Keratinocyte (primary cell): Measurements from ENCODE around the gene PLA2G4F. TPM values are rescaled to one million over a fixed set of nuclear protein-coding genes. Genes with fewer than 3 reads are reported as not detected.

ENCODE experiments used
- DNase-seq: peaks from one replicate; pipeline ENCODE4 v3.0.0-alpha.2; 2011; ENCODE audit warnings: low read depth, missing footprints, low spot score
- FAIRE-seq: peaks from 2 replicates; lab custom pipeline; 2011; peaks lifted over from hg19 to GRCh38; lab: Jason Lieb, UNC
- H2AFZ ChIP-seq: 2 replicates; pipeline ENCODE4 v1.6.0; 2012; ENCODE audit warnings: low read length, control low read depth, inconsistent platforms; ENCODE audit not compliant: control insufficient read depth
- H3K27ac ChIP-seq: 2 replicates; pipeline ENCODE4 v1.5.1; 2011; ENCODE audit warnings: low read length; ENCODE audit not compliant: control insufficient read depth, insufficient read depth
- H3K27me3 ChIP-seq: 3 replicates; pipeline ENCODE4 v1.6.0; 2011; ENCODE audit warnings: low read length; ENCODE audit not compliant: control insufficient read depth, insufficient read depth; ENCODE audit errors: extremely low read depth
- H3K36me3 ChIP-seq, 2 experiments: 2 replicates in 1 of 2; 3 replicates in 1 of 2; pipeline ENCODE4 v1.5.1; 2011; ENCODE audit warnings: low read length in 2 of 2, mild to moderate bottlenecking in 1 of 2; ENCODE audit not compliant: control insufficient read depth in 2 of 2, insufficient read depth in 2 of 2; ENCODE audit errors: extremely low read depth in 1 of 2
- H3K4me1 ChIP-seq: 3 replicates; pipeline ENCODE4 v1.5.1; 2011; ENCODE audit warnings: low read length; ENCODE audit not compliant: control insufficient read depth, insufficient read depth; ENCODE audit errors: extremely low read depth
- H3K4me2 ChIP-seq: 3 replicates; pipeline ENCODE4 v1.6.0; 2011; ENCODE audit warnings: low read depth, low read length; ENCODE audit not compliant: control insufficient read depth, insufficient read depth; ENCODE audit errors: extremely low read depth
- H3K4me3 ChIP-seq, 3 experiments: fragments of 200-600 bp in 1 of 3; sonication (generic) in 1 of 3; 2 replicates in 2 of 3; 3 replicates in 1 of 3; pipeline ENCODE4 v1.5.1; 2011 to 2016; ENCODE audit warnings: low read length in 3 of 3, mild to moderate bottlenecking in 3 of 3, control low read depth in 2 of 3, inconsistent platforms in 1 of 3, low read depth in 1 of 3, mixed read lengths in 1 of 3, mixed run types in 1 of 3, moderate library complexity in 1 of 3; ENCODE audit not compliant: control insufficient read depth in 2 of 3, insufficient read depth in 2 of 3; ENCODE audit errors: extremely low read depth in 1 of 3
- H3K79me2 ChIP-seq: 2 replicates; pipeline ENCODE4 v1.6.0; 2012; ENCODE audit warnings: low read length; ENCODE audit not compliant: control insufficient read depth, insufficient read depth
- H3K9ac ChIP-seq: 3 replicates; pipeline ENCODE4 v1.6.0; 2011; ENCODE audit warnings: low read length; ENCODE audit not compliant: control insufficient read depth, insufficient read depth; ENCODE audit errors: extremely low read depth
- H3K9me1 ChIP-seq: 3 replicates; pipeline ENCODE4 v1.6.0; 2011; ENCODE audit warnings: low read length; ENCODE audit not compliant: control insufficient read depth, insufficient read depth; ENCODE audit errors: extremely low read depth
- H3K9me3 ChIP-seq: 2 replicates; pipeline ENCODE4 v1.5.1; 2012; ENCODE audit warnings: low read depth, low read length; ENCODE audit not compliant: control insufficient read depth
- H4K20me1 ChIP-seq: 3 replicates; pipeline ENCODE4 v1.6.0; 2011; ENCODE audit warnings: low read length; ENCODE audit not compliant: control insufficient read depth, insufficient read depth; ENCODE audit errors: extremely low read depth
- EZH2 ChIP-seq: IDR thresholded peaks from one replicate; pipeline ENCODE4 v1.6.1; 2012; ENCODE audit warnings: inconsistent platforms, mild to moderate bottlenecking, low read length, moderate library complexity
- dilution Hi-C: fragments of 300-500 bp; cut with MboI; formaldehyde crosslinking; loops from one replicate; pipeline ENCODE4 v1.7.0; 2020; ENCODE audit warnings: low sequenced_read_pairs; ENCODE audit not compliant: extremely low pct_ligation_motif_present
- polyA plus RNA-seq, 5 experiments: library from polyadenylated mRNA; depleted of rRNA in 3 of 5; stranded (reverse) in 3 of 5; stranded (forward) in 1 of 5; unstranded in 1 of 5; fragments of >200 nt; gene quantifications; 1 replicate in 1 of 5; 2 replicates in 3 of 5; 3 replicates in 1 of 5; pipeline versions ENCODE4 v1.2.1 to v1.2.3, GENCODE V29; 2011 to 2012; ENCODE audit warnings: missing spikeins in 2 of 5, low read depth in 1 of 5, low replicate concordance in 1 of 5
- TF ChIP-seq, protein P1 (sequence below), 3 experiments: IDR thresholded peaks in 1 of 3; conservative IDR thresholded peaks in 1 of 3; optimal IDR thresholded peaks in 1 of 3; 2 replicates in 2 of 3; 3 replicates in 1 of 3; pipeline versions ENCODE3 to v1.5.1; 2011; ENCODE audit warnings: low read length in 3 of 3, mild to moderate bottlenecking in 3 of 3, moderate library complexity in 2 of 3, control low read depth in 1 of 3, inconsistent platforms in 1 of 3; ENCODE audit not compliant: insufficient read depth in 2 of 3; ENCODE audit errors: extremely low read depth in 1 of 3

Gene PLA2G4F
- polyA plus RNA-seq, 1 donor (not counting 4 experiments of a cell fraction or from before 2014, with no cell fraction given): 4.4 TPM

DNA sequence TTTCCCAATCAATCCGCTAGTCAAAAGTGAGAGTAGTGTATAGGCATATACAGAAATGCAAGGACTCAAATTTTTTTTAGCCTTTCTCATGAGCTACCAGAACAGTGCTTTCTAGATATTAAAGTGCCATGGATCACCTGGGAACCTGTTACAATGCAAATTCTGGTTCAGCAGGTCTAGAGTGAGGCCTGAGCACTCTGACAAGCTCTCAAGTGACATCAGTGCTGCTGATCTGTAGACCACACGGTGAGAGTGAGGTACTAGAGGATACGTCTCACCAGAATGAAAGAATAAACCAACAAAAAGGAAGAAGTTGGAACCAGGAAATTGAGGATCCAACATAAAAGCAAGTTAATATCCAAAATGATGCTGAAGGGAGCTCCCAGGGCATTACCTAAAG is 46.1 kb downstream of the PLA2G4F start:
- no peak for FAIRE-seq
- Histone ChIP-seq H3K9me3 (no peaks in the 10 kb centered on the region), H3K9me1 (no peaks in the 10 kb centered on the region), H3K9ac (no peak overlapping the region), H2AFZ (no peak overlapping the region), H3K4me1 (peaks cover 6% of the 10 kb centered on the region), H4K20me1 (no peaks in the 10 kb centered on the region), H3K79me2 (no peaks in the 10 kb centered on the region), H3K36me3 (no peaks in the 10 kb centered on the region), H3K4me2 (no peak overlapping the region), H3K4me3 (no peak overlapping the region), H3K27me3 (no peaks in the 10 kb centered on the region), H3K27ac (no peak overlapping the region)
- DNase-seq: no peak
- TF ChIP-seq EZH2: no peak
- TF ChIP-seq, protein P1, sequence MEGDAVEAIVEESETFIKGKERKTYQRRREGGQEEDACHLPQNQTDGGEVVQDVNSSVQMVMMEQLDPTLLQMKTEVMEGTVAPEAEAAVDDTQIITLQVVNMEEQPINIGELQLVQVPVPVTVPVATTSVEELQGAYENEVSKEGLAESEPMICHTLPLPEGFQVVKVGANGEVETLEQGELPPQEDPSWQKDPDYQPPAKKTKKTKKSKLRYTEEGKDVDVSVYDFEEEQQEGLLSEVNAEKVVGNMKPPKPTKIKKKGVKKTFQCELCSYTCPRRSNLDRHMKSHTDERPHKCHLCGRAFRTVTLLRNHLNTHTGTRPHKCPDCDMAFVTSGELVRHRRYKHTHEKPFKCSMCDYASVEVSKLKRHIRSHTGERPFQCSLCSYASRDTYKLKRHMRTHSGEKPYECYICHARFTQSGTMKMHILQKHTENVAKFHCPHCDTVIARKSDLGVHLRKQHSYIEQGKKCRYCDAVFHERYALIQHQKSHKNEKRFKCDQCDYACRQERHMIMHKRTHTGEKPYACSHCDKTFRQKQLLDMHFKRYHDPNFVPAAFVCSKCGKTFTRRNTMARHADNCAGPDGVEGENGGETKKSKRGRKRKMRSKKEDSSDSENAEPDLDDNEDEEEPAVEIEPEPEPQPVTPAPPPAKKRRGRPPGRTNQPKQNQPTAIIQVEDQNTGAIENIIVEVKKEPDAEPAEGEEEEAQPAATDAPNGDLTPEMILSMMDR (optimal IDR thresholded peaks at IDR 0.05 in 1 of 3, IDR thresholded peaks at IDR 0.05 in 1 of 3, conservative IDR thresholded peaks at IDR 0.05 in 1 of 3; ENCODE audit: extremely low read depth in 1 of 3, insufficient read depth in 2 of 3, low read length in 3 of 3): no peak
- dilution Hi-C loops: no loop called here

DNA sequence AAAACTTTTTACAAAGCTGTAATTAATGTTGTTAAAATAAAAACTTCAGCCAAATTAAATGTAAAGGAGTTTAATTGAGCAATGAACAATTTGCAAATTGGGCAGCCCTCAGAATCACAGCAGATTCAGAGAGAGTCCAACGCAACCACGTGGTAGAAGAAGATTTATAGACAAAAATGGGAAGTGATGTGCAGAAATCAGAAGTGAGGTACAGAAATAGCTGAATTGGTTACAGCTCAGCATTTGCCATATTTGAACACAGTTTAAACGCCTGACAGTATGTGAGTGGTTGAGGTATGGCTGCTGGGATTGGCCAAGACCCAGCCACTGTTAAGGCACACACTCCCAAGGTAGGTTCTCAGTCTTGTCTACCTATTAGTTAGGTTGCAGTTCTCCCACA is 47.6 kb downstream of the PLA2G4F start:
- Histone ChIP-seq H3K9ac (no peak overlapping the region), H3K9me3 (no peaks in the 10 kb centered on the region), H3K36me3 (no peaks in the 10 kb centered on the region), H3K9me1 (no peaks in the 10 kb centered on the region), H4K20me1 (no peaks in the 10 kb centered on the region), H3K4me3 (no peak overlapping the region), H2AFZ (no peak overlapping the region), H3K4me1 (peaks cover 6% of the 10 kb centered on the region), H3K27ac (no peak overlapping the region), H3K4me2 (no peak overlapping the region), H3K79me2 (no peaks in the 10 kb centered on the region), H3K27me3 (no peaks in the 10 kb centered on the region)
- TF ChIP-seq EZH2: no peak
- TF ChIP-seq, protein P1 (optimal IDR thresholded peaks at IDR 0.05 in 1 of 3, IDR thresholded peaks at IDR 0.05 in 1 of 3, conservative IDR thresholded peaks at IDR 0.05 in 1 of 3; ENCODE audit: extremely low read depth in 1 of 3, insufficient read depth in 2 of 3, low read length in 3 of 3): no peak
- FAIRE-seq (no peak), DNase-seq (no peak)
- dilution Hi-C loops: no loop called here
